Hippocampal formation (tissue), 2 donors: ENCODE data around the gene CDH13.

ENCODE experiments used
- DNase-seq, 2 donors: peaks; one replicate each; lab custom pipeline; 2025; lab: John Stamatoyannopoulos, UW

CDH13 gene

DNA sequence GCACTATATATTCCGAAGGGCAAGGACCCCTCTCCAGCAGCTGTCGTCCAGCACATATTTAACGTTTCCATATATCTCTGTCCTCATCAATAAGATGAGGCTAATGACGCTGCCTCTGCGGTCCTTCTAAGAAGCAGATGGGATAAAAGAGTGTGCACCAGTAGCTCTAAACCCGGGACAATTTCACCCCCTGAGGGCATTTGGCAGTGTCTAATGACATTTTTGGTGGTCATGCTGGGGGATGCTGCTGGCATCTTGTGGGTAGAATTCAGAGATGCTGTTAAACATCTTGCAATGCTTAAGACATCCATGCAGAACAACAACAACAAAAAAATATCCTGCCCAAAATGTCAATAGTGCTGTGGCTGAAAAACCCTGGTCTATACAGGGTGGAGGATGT lies 372.9 kb downstream of the CDH13 start:
- DNase-seq: no peak

DNA sequence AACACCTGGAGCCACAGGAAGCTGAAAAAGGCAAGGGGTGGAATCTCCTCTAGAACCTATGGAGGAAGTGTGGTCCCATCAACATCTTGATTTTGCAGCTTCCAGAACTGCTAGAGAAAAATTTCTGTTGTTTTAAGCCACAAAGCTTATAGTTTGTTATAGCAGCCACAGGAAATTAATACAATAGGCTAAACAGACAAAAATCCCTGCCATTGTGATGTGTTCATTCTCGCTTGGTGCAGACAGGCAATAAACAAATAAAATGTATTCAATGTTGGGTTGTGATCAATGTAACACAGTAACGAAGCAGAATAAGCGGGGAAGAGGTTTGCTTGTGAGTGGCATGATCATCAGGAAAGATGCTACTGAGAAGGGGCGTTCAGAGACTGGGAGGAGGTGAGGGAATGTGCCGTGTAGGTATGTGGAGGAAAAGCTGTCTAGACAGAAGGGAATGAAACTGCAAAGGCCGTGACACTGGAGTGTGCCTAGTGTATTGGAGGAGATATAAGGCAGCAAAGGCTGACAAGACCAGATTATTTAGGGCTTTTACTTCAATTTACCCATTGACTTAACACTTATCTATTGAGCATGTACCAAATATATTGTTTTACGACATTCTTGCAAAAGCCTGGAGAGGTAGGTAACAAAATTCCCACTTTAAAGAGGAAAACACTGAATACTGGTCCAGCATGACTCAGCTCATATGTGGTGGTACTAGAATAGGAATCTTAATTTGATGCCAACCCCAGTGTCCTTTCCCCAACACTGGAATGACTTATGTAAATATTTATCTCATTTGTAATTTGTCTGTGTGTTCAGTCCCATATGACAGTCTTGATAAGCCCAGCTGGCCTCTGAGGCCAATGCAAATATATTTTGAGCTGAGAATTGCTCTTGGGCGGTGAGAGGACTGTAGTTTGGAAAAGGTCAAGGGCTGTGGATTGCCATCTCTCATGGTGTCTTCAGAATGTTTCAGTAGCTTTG lies 375.9 kb downstream of the CDH13 start:
- no peak for DNase-seq

DNA sequence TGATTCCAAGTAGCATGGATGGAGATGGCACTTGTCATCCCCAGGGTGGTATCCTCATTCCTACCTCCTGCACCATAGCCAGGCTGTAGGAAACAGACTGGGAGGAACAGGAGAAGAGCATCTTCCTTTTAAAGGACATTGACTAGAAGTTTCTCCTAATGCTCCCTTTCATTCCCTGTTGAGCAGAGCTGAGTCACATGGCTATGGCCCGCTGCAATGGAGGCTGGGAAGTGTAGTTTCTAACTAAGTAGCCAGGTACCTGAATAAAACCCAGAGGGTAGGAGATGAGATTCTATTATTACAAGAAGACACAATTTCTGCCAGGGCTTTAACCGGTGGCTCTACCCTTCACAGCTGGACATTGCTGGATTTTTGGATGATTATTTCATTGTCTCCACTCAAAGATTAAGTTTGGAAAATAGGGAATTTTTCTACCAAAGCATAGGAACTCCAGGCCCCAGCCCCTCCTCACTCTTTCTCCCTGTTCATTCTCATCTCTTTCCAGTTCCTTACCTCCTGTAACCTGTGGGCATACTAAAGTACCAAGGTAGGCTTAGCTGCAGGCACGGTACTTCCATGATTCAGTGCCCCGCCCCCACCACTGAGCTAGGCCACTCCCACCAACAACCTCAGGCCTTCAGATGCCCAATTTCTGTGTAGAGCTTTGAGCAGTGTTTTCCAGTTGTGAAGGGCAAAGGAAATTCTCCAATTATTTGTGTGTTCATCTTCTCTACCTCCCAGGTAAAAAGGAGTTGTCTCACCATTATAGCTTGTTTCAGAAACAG lies 378.3 kb downstream of the CDH13 start:
- DNase-seq: no peak

DNA sequence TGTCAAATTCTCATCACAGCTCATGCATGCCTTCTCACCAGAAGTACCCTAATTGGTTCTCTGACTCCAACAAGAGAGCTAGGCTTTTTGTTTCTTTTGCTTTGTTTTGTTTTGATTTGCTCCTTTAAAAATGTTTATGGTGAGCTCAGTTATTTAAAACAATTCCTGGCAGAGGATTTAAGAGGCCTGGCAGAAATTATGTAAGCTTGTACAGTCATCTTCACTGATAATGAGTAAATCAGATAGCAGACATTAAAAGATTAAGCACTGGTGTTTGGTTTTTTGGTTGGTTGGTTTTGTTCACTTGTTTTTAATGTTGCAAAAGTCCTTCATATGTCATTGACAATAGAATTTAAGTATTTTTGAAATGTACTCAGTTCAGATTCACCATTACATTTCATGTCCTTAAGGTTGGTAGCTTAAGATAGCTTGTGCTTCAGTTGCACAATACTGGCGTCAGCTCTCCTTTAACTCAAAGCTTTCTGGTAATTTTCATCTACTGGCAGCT lies 378.9 kb downstream of the CDH13 start:
- DNase-seq: no peak

DNA sequence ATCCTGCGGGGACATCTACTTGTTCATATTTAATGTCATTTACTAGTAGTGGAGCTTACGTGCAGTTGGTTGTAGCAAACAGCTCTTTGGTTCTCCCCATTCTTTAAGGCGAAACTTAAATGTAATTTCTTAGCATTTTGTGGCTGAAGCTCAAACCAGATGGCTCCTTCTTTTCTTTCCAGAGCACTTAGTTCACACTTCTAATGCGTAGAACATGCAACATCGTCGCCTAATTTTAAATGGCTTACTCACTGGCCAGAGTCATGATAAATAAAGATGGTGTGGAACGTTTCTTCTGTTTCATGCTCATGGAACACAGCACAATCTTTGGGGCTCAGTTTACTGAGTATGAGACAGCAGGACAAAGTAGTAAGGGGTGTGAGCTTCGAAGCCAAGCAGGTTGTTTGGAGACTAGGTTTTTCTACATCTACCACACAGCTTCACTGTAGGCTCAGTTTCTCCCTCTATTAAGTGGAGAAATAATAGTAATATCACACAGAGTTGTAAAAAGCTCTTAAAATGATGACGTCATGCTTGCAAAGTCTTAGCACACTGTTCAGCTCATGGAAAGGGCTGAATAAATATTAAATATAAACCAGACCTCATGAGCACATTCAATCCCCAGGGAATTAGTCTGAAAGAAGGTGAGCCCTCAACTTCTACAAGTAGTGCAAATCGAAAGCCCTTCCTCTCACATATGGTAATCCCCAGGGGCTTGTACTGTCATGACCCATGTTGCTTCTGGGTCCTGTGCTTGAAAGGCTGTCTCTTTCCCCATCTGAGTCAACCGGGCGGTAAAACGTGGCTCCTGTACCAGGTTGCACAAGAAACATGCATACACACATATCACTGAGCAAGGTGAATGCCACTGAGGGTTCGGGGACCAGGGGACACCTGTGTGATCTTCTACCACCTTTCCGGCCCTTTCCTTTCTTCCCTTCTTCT lies 384.3 kb downstream of the CDH13 start:
- no peak for DNase-seq

DNA sequence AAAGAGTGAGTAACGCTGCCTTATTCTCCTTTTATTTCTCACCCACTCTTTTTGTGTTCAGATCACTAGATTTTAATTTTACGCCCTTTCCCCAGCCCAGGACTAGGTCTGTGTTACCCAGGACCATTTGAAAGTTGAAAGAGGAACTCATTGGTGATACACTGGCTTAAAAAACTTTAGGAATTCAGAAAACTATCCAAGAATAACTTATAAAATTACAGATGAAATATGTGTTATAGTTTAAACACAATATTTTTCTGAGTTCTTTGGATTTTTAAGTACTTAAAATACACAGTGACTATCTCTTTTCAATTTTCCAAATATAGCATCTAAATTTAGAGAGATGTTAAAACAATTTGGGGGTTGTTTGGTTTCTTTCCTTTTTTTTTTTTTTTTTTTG lies 385.2 kb downstream of the CDH13 start:
- DNase-seq: no peak

DNA sequence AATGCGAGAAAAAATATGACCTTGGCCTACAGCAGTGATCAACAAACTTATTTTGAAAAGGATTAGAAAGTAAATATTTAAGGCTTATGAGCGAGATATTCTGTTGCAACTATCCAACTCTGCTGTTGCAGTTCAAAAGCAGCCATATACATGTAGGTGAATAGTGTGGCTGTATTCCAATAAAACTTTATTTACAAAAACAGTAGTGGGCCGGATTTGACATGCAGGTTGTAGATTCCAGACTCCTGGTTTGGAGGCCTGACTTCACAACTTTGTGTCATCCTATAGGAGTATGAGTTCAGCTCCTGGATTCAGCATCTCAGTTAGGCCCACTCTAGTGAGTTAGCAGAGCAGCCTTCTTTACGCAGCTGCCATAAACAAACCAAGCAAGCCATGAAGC lies 386.3 kb downstream of the CDH13 start:
- DNase-seq: no peak

DNA sequence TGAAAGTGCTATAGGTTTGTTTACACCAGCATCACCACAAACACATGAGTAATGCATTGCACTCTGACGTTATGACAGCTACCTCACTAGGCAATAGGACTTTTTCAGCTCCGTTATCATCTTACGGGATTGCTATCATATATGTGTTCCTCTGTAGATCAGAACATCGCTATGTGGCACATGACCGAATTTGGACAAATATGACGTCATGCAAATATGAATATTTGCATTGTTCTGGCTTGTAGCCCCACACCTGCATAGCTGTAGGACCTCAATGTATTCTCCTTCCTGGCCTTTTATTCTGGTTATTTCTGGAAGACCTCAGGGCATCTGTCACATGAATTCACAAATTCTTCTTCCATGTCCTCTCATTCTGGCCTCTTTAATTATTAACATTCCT lies 393.2 kb downstream of the CDH13 start:
- no peak for DNase-seq

DNA sequence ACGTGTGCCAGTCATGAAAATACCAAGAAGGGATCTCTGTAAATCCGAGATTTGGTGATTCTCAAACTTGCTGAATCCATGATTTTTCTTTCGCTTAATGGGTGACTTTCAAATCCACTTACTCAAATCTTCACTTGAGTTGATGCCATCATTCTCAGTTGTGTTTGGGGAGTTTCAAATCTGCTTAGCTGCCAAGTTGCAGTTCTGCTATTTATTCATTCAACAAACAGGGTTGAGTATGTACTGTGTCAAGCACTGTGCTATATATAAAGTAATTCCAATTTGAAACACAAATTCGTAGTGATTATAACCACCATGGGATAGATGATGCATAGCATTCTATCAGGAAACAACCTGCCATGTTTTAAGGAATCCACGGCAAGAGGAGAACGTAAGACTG lies 394.3 kb downstream of the CDH13 start:
- no peak for DNase-seq

DNA sequence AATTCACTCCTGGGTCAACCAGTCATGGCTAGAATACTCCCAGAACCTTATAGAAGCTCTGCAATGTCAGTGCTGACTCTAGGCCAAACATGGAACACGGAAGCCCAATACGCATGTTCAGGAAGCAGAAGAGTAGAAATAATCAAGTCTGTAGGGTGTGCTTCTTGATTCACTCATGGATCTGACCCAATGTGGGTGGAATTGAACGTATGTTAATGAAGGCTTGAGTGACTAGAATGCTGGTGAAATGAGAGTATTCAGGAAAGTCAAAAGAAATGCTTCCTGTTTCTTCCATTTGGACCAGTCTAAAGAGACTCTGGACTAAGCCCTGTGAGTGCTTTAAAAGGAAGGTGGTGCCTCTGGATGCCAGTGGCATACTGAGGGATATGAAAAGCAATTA lies 395.0 kb downstream of the CDH13 start:
- DNase-seq: no peak

DNA sequence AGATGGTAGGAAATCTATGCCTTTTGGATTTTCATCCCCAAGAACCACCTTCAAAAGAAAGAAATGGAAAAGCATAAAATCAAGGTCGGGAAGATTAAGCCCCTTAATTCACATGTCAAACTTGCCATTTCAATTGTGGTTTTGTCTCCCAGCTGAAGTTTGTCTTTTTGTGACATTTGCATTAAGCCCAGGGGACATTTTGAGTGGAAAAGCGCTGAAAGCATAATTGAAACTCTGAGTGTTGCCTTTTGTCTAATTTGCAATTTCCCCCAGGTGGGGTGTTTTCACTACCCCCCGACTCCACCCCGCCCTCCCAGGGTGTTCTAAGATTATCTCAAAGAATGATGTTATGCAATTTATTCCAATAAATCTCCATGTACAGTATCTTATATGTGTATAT lies 396.2 kb downstream of the CDH13 start:
- no peak for DNase-seq

DNA sequence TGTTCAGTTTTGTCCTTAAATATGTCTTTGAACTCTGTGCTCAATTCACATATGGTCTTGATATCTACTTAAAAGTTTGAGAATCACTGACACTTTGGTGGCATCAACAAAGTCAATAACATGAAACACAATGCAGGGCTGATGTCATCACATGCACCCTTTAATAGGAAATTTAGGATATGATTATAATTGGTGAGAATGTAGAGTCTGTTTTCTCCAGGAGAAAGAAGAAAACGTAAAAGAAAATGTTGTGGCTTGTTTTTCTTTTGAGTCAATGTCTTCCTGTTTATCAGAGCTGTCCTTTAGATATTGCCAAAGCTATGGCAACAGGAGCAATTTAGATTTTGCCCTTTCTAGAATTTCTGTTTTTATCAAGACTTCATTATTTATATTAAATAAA lies 396.9 kb downstream of the CDH13 start:
- DNase-seq: no peak

DNA sequence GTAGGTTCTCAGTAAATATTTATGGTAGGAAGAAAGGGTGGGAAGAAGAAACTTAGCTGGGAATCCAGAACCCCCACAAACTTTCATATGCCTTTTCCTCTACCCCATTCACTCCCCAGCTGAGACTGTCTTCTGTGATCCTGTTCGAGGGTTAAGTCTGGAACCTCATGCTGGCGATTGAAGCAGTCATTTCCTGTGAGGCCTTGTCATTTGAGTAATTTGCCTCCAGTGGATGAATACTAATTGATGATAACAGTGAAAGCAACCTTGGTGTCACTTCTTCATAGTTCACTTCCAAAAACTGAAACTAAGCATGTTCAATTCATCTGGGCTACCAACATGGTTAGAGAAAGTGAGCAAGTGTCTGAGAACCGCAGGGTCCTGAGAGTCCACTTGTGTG lies 401.2 kb downstream of the CDH13 start:
- DNase-seq: no peak

DNA sequence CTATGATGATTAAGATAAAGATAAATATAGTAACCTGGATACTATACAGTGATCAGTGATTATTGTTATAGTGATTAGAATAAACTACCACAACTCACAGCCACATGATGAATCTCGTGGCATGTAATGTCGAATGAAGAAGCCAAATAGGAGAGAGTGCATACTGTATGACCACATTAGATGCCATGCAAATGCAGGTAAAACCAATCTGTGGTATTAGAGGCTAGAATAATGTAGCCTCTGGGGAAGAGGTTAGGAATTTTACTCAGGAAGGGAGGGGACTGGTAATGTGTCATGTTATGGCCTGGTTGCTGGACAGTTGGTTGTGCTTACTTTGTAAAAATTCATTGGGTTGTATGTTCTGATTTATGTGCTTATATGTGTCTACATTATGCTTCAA lies 402.7 kb downstream of the CDH13 start:
- DNase-seq: no peak

DNA sequence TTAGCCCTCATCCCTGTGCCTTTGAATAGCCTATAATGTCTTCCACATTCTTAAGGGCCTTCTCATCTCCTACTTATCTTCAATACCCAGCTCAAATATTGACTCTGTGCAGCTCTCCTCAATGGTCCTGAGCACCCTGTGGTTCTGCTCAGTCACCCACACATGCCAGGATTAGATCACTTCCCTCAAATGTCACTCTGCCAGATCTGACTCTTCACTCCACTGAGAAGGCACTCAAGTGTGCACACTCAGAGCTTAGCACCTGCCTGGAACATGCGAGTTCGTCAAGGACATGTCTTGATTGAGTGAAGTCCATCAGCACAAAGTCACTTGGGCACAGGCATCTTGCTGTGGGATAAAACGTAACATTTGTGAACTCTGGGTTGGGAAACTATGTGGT lies 404.8 kb downstream of the CDH13 start:
- no peak for DNase-seq

DNA sequence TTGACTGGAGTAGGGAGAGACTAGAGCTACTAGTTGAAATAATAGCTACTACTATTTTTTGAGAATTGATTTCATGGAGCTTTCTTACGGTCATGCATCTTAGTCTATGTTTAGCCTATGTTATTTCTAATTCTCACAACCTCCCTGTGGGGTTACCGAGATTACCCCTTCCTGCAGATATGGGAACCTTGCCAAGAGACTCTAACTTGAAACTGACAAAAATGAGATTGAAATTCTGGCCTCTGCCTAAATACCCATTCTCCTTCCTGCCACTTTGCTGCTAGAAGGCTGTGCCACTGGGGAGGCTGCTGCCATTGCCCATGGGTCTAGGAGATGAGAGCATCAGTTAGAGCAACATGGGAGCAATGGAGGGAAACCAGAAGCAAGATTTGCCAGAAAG lies 410.3 kb downstream of the CDH13 start:
- no peak for DNase-seq

DNA sequence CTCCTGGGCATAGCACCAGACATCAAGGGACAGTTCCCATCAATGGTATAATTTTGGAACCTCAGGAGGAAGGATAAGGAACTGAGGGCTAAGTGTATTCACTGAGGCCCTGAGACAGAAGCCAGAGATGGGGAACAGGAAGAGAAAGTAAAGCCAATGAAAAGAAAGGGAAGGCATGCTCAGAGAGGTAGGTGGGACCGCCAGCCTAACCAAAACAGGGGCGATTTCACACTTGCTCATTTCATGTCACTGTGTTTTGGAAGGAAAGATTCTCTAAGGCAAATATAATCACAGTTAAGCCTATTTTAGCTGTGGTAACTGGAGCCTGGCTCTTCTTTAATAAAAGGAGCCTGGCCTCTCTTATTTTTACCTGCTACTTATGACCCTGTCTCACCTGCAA lies 411.1 kb downstream of the CDH13 start:
- DNase-seq: no peak

DNA sequence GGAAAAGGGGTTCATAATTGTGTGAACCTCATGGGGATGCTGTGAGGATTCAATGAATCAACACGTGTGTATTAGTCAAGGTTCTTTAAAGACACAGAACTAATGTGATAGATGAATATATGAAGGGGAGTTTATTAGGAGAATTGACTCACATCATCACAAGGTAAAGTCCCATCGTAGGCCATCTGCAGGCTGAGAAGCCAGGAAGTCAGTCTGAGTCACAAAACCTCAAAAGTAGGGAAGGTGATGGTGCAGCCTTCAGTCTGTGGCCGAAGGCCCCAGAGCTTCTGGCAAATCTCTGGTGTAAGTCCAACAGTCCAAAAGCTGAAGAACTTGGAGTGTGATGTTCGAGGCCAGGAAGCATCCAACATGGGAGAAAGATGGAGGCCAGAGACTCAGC lies 413.4 kb downstream of the CDH13 start:
- no peak for DNase-seq

DNA sequence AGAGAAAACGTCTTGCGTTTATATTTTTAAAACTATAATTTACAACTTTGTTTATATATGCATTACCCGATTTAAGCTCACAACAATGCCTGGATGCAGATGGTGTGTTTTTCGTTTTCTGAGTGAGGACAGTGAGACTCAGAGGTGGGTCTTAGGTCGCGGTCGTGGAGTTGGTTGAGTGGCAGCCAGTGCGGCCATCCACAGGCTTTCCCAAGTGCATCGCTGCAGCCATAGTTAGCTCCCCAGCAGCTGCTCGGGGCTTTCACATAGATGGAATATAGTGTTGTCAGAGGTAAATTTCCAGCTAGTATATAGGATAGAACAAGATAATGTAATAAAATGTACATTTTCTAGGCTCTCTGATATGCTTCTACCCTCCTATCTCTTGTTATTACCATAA lies 417.8 kb downstream of the CDH13 start:
- no peak for DNase-seq

DNA sequence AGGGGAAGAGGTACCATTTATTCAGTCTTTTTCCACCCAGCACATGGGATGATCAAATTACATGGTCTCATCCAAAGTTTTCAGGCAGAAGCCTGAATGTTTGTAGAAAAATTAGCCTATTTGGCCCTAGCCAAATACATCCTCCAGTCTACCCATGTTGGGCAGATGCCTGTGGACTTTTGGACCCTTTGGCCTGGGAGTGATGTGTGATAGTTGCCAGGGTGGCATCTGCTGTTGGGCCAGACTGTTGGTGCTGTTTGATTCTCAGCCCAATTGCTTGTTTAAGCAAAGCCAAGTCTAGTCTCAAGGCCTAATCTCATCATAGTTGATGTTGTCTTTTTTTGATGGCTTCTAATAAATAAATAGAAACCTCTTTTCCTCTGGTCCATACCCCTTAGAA lies 419.0 kb downstream of the CDH13 start:
- DNase-seq: no peak

DNA sequence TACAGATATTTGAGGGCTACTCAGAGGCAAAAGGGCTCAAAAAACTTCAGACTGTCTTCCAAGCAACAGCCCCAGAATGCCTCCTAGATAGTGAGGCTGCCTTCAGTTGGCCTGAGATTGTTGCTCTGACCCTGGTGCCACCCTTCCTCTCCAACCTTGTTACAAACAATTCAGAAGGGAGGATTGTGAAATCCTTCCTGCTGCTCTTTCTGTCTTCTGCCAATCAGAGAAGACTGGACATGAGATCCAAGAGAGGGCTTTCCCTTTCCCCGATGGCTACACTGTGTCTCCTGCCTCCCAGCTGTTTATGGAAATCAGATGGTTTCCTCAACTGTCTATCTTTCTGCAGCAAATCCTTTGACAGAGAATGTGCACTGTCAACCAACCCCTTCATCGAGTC lies 419.9 kb downstream of the CDH13 start:
- no peak for DNase-seq

DNA sequence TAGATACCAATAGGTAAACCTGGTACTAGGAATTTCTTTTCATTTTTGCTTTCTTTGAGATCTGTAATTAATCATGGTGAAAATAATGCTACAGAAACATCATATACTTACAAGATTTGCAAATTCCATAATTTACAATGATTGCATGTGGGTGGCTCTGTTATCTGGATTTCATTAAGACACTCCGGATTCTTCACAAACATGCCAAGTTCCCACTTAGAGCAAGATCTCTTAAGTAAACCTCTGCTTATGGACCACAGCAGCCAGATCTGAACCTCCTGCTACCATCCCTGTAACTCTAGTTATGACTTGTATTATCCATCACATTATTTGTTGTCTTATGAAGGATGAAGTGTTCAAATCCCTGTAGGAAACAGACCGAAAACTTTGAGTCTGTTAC lies 424.7 kb downstream of the CDH13 start:
- no peak for DNase-seq
